HepG2 (cell line): ENCODE measurements around the gene SIVA1. TPM values are rescaled to one million over a fixed set of nuclear protein-coding genes. Genes with fewer than 3 reads are reported as not detected.

Source experiments
- ATAD3A ChIP-seq: sonication (generic); formaldehyde crosslinking; IDR thresholded peaks from 2 replicates; pipeline ENCODE4 v1.4.0; 2020; ENCODE audit warnings: missing genetic modification reagents
- DMTF1 ChIP-seq: sonication (generic); formaldehyde crosslinking; IDR thresholded peaks from 2 replicates; pipeline ENCODE4 v1.4.0; 2020; ENCODE audit warnings: mild to moderate bottlenecking, missing genetic modification reagents
- HNF4G ChIP-seq, 2 experiments: sonication (generic) in 1 of 2; formaldehyde crosslinking in 1 of 2; IDR thresholded peaks; 2 replicates each; pipeline versions ENCODE4 v1.4.0 to v1.6.1; 2011 to 2020; ENCODE audit warnings: borderline replicate concordance in 2 of 2, low read depth in 2 of 2, mild to moderate bottlenecking in 2 of 2, low read length in 1 of 2, missing genetic modification reagents in 1 of 2, moderate library complexity in 1 of 2
- HNRNPUL1 ChIP-seq: fragments of 200-400 bp; formaldehyde crosslinking; IDR thresholded peaks from 2 replicates; pipeline ENCODE4 v1.6.1; 2017; ENCODE audit warnings: low read depth, mild to moderate bottlenecking, low read length, moderate library complexity
- KLF6 ChIP-seq: IDR thresholded peaks from 2 replicates; pipeline ENCODE4 v1.8.0; 2016; ENCODE audit warnings: missing biosample characterization, missing genetic modification reagents
- NCOR1 ChIP-seq: fragments of 200-600 bp; sonication (generic); IDR thresholded peaks from 2 replicates; pipeline ENCODE4 v1.7.0; 2017; ENCODE audit warnings: antibody characterized with exemption, low read length, borderline replicate concordance
- NFKB2 ChIP-seq: sonication (generic); formaldehyde crosslinking; IDR thresholded peaks from 2 replicates; pipeline ENCODE4 v1.4.0; 2020; ENCODE audit warnings: missing genetic modification reagents, borderline replicate concordance
- NR1H2 ChIP-seq: sonication (generic); formaldehyde crosslinking; IDR thresholded peaks from 2 replicates; pipeline ENCODE4 v1.8.1; 2022; ENCODE audit warnings: low read depth, missing genetic modification reagents, borderline replicate concordance
- PAF1 ChIP-seq: IDR thresholded peaks from 2 replicates; pipeline ENCODE4 v1.6.1; 2016; ENCODE audit warnings: missing genetic modification reagents, missing compliant biosample characterization
- RAD51 ChIP-seq: fragments of 450-650 bp; IDR thresholded peaks from 2 replicates; pipeline ENCODE4 v1.6.1; 2016; ENCODE audit warnings: borderline replicate concordance
- SALL2 ChIP-seq: sonication (generic); formaldehyde crosslinking; IDR thresholded peaks from 2 replicates; pipeline ENCODE4 v1.8.1; 2023; ENCODE audit warnings: mild to moderate bottlenecking, missing genetic modification reagents, inconsistent platforms
- SP2 ChIP-seq: sonication (generic); formaldehyde crosslinking; IDR thresholded peaks from 2 replicates; pipeline ENCODE4 v1.5.1; 2020; ENCODE audit warnings: mild to moderate bottlenecking, missing genetic modification reagents
- ZFY ChIP-seq: sonication (generic); formaldehyde crosslinking; IDR thresholded peaks from 2 replicates; pipeline ENCODE4 v1.4.0; 2020; ENCODE audit warnings: missing genetic modification reagents
- ZNF350 ChIP-seq: sonication (generic); formaldehyde crosslinking; IDR thresholded peaks from 2 replicates; pipeline ENCODE4 v1.4.0; 2020; ENCODE audit warnings: mild to moderate bottlenecking, low read depth, missing genetic modification reagents, borderline replicate concordance
- ZNF530 ChIP-seq: sonication (generic); formaldehyde crosslinking; IDR thresholded peaks from 2 replicates; pipeline ENCODE4 v1.5.0; 2020; ENCODE audit warnings: low read depth, mild to moderate bottlenecking, missing genetic modification reagents
- ZNF546 ChIP-seq: sonication (generic); formaldehyde crosslinking; conservative IDR thresholded peaks from 2 replicates; pipeline ENCODE4 v1.8.1; 2023; ENCODE audit warnings: mild to moderate bottlenecking, missing genetic modification reagents
- ZNF644 ChIP-seq: IDR thresholded peaks from 2 replicates; pipeline ENCODE4 v1.6.1; 2016; ENCODE audit warnings: low read depth
- ZNF883 ChIP-seq: sonication (generic); formaldehyde crosslinking; IDR thresholded peaks from 2 replicates; pipeline ENCODE4 v1.5.1; 2020; ENCODE audit warnings: mild to moderate bottlenecking, missing genetic modification reagents; ENCODE audit errors: not compliant biosample characterization
- ZSCAN20 ChIP-seq: sonication (generic); formaldehyde crosslinking; IDR thresholded peaks from 2 replicates; pipeline ENCODE4 v1.4.0; 2020; ENCODE audit warnings: missing genetic modification reagents, mild to moderate bottlenecking, borderline replicate concordance
- polyA plus RNA-seq, 8 experiments: library from polyadenylated mRNA; depleted of rRNA in 3 of 8; stranded (reverse) in 7 of 8; unstranded in 1 of 8; fragments of >200 nt; fragmentation: Illumina TruSeq in 4 of 8; extraction: Trizol in 4 of 8; gene quantifications; 2 replicates each; pipeline versions ENCODE4 v1.2.1 to v1.2.3, GENCODE V29; 2011 to 2016; ENCODE audit warnings: low read depth in 4 of 8, missing spikeins in 1 of 8, mixed read lengths in 1 of 8; ENCODE audit not compliant: insufficient read depth in 1 of 8
- total RNA-seq, 5 experiments: library from RNA; depleted of rRNA; stranded (reverse); fragments of >200 nt; fragmentation: Illumina TruSeq; extraction: Trizol; gene quantifications; 2 replicates each; pipeline ENCODE4 v1.2.3, GENCODE V29; 2016; ENCODE audit warnings: low read depth in 1 of 5
- TF ChIP-seq, protein P1 (sequence below): IDR thresholded peaks from 2 replicates; pipeline ENCODE4 v1.6.1; 2016; ENCODE audit warnings: missing genetic modification reagents, missing compliant biosample characterization
- TF ChIP-seq, protein P2 (sequence below): sonication (generic); formaldehyde crosslinking; IDR thresholded peaks from 2 replicates; pipeline ENCODE4 v1.4.0; 2020; ENCODE audit warnings: missing genetic modification reagents
- TF ChIP-seq, protein P3 (sequence below): sonication (generic); formaldehyde crosslinking; IDR thresholded peaks from 2 replicates; pipeline ENCODE4 v1.4.0; 2020; ENCODE audit warnings: mild to moderate bottlenecking, missing genetic modification reagents

Gene SIVA1
- total and polyA plus RNA-seq, 2 of the 13 experiments (the other 11 are each of a cell fraction or from before 2014, with no cell fraction given): 123 to 186 TPM

GRCh38 chr14:104795781-104796686 is 43.1 kb downstream of the SIVA1 start (continued):
- TF ChIP-seq HNRNPUL1 (no peak), PAF1 (CRISPR knock-in tag) (no peak), NCOR1 (peak; percentile 53; the same call in 1 of the 2 replicates), ZNF644 (CRISPR knock-in tag) (no peak), ZNF530 (CRISPR knock-in tag) (no peak), NFKB2 (CRISPR knock-in tag) (no peak; the same call in 1 of the 2 replicates), RAD51 (no peak), HNF4G (IDR thresholded peaks at IDR 0.05; ENCODE audit: borderline replicate concordance, low read depth, low read length) (peak; percentile 59; the same call in 1 of the 2 replicates), HNF4G (CRISPR knock-in tag; IDR thresholded peaks at IDR 0.05; ENCODE audit: borderline replicate concordance, low read depth) (peak; percentile 71; the same call in 1 of the 2 replicates), ATAD3A (CRISPR knock-in tag) (no peak), ZNF546 (no peak), ZNF883 (no peak), DMTF1 (CRISPR knock-in tag) (no peak), NR1H2 (no peak), SALL2 (CRISPR knock-in tag) (no peak), ZNF350 (CRISPR knock-in tag) (peak; percentile 59), SP2 (CRISPR knock-in tag) (no peak), ZSCAN20 (CRISPR knock-in tag) (no peak), KLF6 (CRISPR knock-in tag) (no peak), ZFY (CRISPR knock-in tag) (peak; percentile 44)
- TF ChIP-seq, protein P1, sequence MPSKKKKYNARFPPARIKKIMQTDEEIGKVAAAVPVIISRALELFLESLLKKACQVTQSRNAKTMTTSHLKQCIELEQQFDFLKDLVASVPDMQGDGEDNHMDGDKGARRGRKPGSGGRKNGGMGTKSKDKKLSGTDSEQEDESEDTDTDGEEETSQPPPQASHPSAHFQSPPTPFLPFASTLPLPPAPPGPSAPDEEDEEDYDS (CRISPR knock-in tag): no peak
- TF ChIP-seq, protein P2, sequence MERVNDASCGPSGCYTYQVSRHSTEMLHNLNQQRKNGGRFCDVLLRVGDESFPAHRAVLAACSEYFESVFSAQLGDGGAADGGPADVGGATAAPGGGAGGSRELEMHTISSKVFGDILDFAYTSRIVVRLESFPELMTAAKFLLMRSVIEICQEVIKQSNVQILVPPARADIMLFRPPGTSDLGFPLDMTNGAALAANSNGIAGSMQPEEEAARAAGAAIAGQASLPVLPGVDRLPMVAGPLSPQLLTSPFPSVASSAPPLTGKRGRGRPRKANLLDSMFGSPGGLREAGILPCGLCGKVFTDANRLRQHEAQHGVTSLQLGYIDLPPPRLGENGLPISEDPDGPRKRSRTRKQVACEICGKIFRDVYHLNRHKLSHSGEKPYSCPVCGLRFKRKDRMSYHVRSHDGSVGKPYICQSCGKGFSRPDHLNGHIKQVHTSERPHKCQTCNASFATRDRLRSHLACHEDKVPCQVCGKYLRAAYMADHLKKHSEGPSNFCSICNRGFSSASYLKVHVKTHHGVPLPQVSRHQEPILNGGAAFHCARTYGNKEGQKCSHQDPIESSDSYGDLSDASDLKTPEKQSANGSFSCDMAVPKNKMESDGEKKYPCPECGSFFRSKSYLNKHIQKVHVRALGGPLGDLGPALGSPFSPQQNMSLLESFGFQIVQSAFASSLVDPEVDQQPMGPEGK (CRISPR knock-in tag): peak; percentile 8; the same call in 1 of the 2 replicates
- TF ChIP-seq, protein P3, sequence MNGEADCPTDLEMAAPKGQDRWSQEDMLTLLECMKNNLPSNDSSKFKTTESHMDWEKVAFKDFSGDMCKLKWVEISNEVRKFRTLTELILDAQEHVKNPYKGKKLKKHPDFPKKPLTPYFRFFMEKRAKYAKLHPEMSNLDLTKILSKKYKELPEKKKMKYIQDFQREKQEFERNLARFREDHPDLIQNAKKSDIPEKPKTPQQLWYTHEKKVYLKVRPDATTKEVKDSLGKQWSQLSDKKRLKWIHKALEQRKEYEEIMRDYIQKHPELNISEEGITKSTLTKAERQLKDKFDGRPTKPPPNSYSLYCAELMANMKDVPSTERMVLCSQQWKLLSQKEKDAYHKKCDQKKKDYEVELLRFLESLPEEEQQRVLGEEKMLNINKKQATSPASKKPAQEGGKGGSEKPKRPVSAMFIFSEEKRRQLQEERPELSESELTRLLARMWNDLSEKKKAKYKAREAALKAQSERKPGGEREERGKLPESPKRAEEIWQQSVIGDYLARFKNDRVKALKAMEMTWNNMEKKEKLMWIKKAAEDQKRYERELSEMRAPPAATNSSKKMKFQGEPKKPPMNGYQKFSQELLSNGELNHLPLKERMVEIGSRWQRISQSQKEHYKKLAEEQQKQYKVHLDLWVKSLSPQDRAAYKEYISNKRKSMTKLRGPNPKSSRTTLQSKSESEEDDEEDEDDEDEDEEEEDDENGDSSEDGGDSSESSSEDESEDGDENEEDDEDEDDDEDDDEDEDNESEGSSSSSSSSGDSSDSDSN (CRISPR knock-in tag): peak; percentile 62; the same call in 1 of the 2 replicates
